Suprapubic skin (tissue), 4 donors: ENCODE data around the gene ACADS. TPM values are rescaled to one million over a fixed set of nuclear protein-coding genes. Genes with fewer than 3 reads are reported as not detected.

Experiments used
- DNase-seq, 2 donors: peaks; one replicate each; pipeline ENCODE4 v3.0.0-alpha.2; 2019; ENCODE audit warnings: low spot score in 2 of 2
- H3K27ac ChIP-seq: fragments of 200-600 bp; sonication (generic); one replicate; pipeline ENCODE4 v1.5.1; 2019
- H3K27me3 ChIP-seq: fragments of 200-600 bp; sonication (generic); one replicate; pipeline ENCODE4 v1.5.1; 2019
- H3K36me3 ChIP-seq: fragments of 200-600 bp; sonication (generic); one replicate; pipeline ENCODE4 v1.5.1; 2019
- H3K4me1 ChIP-seq: fragments of 200-600 bp; sonication (generic); one replicate; pipeline ENCODE4 v1.5.1; 2019
- H3K4me3 ChIP-seq: fragments of 200-600 bp; sonication (generic); one replicate; pipeline ENCODE4 v1.5.1; 2019; ENCODE audit warnings: mild to moderate bottlenecking
- H3K9me3 ChIP-seq: fragments of 200-600 bp; sonication (generic); one replicate; pipeline ENCODE4 v1.5.1; 2019
- EP300 ChIP-seq: sonication (generic); formaldehyde crosslinking; IDR thresholded peaks from one replicate; pipeline ENCODE4 v1.6.1; 2017; ENCODE audit warnings: antibody characterized with exemption
- POLR2A ChIP-seq, 2 donors: fragments of 450-650 bp; IDR thresholded peaks; one replicate each; pipeline ENCODE4 v1.6.1; 2017; ENCODE audit warnings: antibody characterized with exemption in 2 of 2, mild to moderate bottlenecking in 2 of 2, moderate library complexity in 2 of 2
- POLR2AphosphoS5 ChIP-seq, 3 donors: sonication (generic); formaldehyde crosslinking; IDR thresholded peaks; one replicate each; pipeline ENCODE4 v1.6.1; 2017; ENCODE audit warnings: antibody characterized with exemption in 3 of 3
- WGBS: methylation state at CpG from one replicate; pipeline ENCODE4 v1.1.5; 2018; 5-methylcytosine and 5-hydroxymethylcytosine counted together
- total RNA-seq, 4 donors: library from RNA; depleted of rRNA; stranded (reverse); fragments of >200 nt; gene quantifications; one replicate each; pipeline ENCODE4 v1.1.0, GENCODE V29; 2016
- TF ChIP-seq, protein P1 (sequence below), 2 donors: fragments of 200-600 bp in 1 of 2; fragments of 450-650 bp in 1 of 2; sonication (generic) in 1 of 2; IDR thresholded peaks; one replicate each; pipeline ENCODE4 v1.5.1; 2016 to 2019; ENCODE audit warnings: antibody characterized with exemption in 2 of 2, mild to moderate bottlenecking in 1 of 2, moderate library complexity in 1 of 2

Gene ACADS
- total RNA-seq, 4 donors from 2014 or later: 19.6 to 27.6 (median 24.4) TPM

DNA sequence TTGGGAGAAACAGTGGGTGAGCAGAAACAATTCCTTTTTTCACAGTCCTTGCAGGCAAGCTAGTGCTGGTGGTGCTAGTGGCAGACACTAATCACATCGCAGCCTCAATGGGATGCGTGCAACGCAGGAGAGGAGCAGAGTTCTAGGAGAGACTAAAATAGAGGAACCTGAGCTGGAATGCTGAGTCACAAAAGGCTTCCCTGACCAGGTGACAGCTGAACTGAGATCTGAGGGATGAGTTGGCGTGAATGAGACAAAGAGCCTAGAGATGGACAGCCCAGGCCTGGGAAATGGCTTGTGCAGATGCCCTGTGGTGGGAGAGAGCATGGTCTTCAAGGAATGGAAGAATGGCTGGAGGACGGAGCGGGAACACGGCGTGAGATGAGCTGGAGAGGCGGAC lies 25.8 kb downstream of the ACADS start:
- DNase-seq: no peak
- no peaks in the 10 kb centered on the region for H3K27me3 ChIP-seq
- no peak overlapping the region for H3K27ac ChIP-seq
- TF ChIP-seq POLR2A (IDR thresholded peaks at IDR 0.05) (no peak), EP300 (no peak), POLR2AphosphoS5 (IDR thresholded peaks at IDR 0.05) (no peak)
- TF ChIP-seq, protein P1, sequence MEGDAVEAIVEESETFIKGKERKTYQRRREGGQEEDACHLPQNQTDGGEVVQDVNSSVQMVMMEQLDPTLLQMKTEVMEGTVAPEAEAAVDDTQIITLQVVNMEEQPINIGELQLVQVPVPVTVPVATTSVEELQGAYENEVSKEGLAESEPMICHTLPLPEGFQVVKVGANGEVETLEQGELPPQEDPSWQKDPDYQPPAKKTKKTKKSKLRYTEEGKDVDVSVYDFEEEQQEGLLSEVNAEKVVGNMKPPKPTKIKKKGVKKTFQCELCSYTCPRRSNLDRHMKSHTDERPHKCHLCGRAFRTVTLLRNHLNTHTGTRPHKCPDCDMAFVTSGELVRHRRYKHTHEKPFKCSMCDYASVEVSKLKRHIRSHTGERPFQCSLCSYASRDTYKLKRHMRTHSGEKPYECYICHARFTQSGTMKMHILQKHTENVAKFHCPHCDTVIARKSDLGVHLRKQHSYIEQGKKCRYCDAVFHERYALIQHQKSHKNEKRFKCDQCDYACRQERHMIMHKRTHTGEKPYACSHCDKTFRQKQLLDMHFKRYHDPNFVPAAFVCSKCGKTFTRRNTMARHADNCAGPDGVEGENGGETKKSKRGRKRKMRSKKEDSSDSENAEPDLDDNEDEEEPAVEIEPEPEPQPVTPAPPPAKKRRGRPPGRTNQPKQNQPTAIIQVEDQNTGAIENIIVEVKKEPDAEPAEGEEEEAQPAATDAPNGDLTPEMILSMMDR (IDR thresholded peaks at IDR 0.05): no peak
- no peaks in the 10 kb centered on the region for H3K9me3 ChIP-seq
- H3K36me3 ChIP-seq: no peaks in the 10 kb centered on the region
- no peak overlapping the region for H3K4me3 ChIP-seq
- no peaks in the 10 kb centered on the region for H3K4me1 ChIP-seq
- WGBS: 97% methylated on average over 9 of the region's 9 CpGs

- Histone ChIP-seq H3K27me3 (no peaks in the 10 kb centered on the region), H3K9me3 (no peaks in the 10 kb centered on the region), H3K4me3 (no peak overlapping the region), H3K36me3 (no peaks in the 10 kb centered on the region), H3K4me1 (no peaks in the 10 kb centered on the region), H3K27ac (no peak overlapping the region)
- no peak for DNase-seq
- TF ChIP-seq POLR2AphosphoS5 (IDR thresholded peaks at IDR 0.05) (no peak), EP300 (no peak), POLR2A (IDR thresholded peaks at IDR 0.05) (no peak)
- TF ChIP-seq, protein P1 (IDR thresholded peaks at IDR 0.05): no peak
Observed at GRCh38 chr12:120754792-120755191, 29.2 kb downstream of the ACADS start.

- H3K27me3 ChIP-seq: no peaks in the 10 kb centered on the region
- no peaks in the 10 kb centered on the region for H3K36me3 ChIP-seq
- H3K4me1 ChIP-seq: no peaks in the 10 kb centered on the region
- DNase-seq: no peak
- H3K9me3 ChIP-seq: no peaks in the 10 kb centered on the region
- TF ChIP-seq EP300: no peak
- TF ChIP-seq, protein P1 (IDR thresholded peaks at IDR 0.05): no peak
- TF ChIP-seq POLR2AphosphoS5 (IDR thresholded peaks at IDR 0.05): no peak
- no peak for TF ChIP-seq POLR2A (IDR thresholded peaks at IDR 0.05)
- H3K27ac ChIP-seq: no peak overlapping the region
- H3K4me3 ChIP-seq: no peak overlapping the region
Observed at GRCh38 chr12:120755269-120755668, 29.6 kb downstream of the ACADS start.

- Histone ChIP-seq H3K27ac (no peak overlapping the region), H3K4me3 (no peak overlapping the region), H3K27me3 (no peaks in the 10 kb centered on the region), H3K36me3 (peaks cover 9% of the 10 kb centered on the region), H3K9me3 (no peaks in the 10 kb centered on the region), H3K4me1 (peaks cover 18% of the 10 kb centered on the region)
- 86% methylated on average over 4 of the region's 4 CpGs for WGBS
- TF ChIP-seq EP300: no peak
- TF ChIP-seq POLR2A (IDR thresholded peaks at IDR 0.05): no peak
- TF ChIP-seq, protein P1 (IDR thresholded peaks at IDR 0.05): no peak
- TF ChIP-seq POLR2AphosphoS5 (IDR thresholded peaks at IDR 0.05): no peak
- DNase-seq: no peak
Observed at GRCh38 chr12:120757226-120757742, 31.7 kb downstream of the ACADS start.

DNA sequence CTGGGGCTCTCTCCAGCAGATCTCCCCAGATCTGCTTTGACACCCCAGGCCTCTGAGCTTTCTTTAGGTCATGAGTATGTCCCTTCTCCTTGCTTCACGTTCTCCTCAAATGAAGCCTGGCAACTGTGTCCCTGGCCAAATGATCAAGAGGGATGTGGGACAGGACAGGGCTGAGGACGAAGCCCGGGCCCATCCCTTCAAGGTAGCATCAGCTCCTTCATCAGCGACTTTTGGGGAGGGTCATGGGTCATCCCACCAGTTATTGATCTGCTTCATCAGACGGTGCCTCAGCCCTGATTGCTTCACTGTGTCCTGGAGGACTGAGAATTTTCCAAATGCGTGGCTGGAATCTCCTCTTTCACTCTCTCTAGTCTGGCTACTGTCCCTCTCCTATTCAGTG lies 32.3 kb downstream of the ACADS start:
- Histone ChIP-seq H3K4me1 (peaks cover 20% of the 10 kb centered on the region), H3K36me3 (peaks cover 13% of the 10 kb centered on the region), H3K4me3 (no peak overlapping the region), H3K27me3 (no peaks in the 10 kb centered on the region), H3K27ac (no peak overlapping the region), H3K9me3 (no peaks in the 10 kb centered on the region)
- 93% methylated on average over 6 of the region's 6 CpGs for WGBS
- no peak for DNase-seq
- TF ChIP-seq EP300: no peak
- TF ChIP-seq POLR2A (IDR thresholded peaks at IDR 0.05): no peak
- TF ChIP-seq, protein P1 (IDR thresholded peaks at IDR 0.05): no peak
